Stimulated activated CD4-positive, alpha-beta T cell treated with anti-CD3 and anti-CD28 coated beads, Interleukin-15, amount 100 ng/mL, for 48 hours (primary cell): ENCODE results near the gene CYSRT1.

Source experiments
- DNase-seq, 2 donors: peaks; one replicate each; pipeline ENCODE4 v3.0.0-alpha.2; 2020; ENCODE audit warnings: low read depth in 2 of 2

The CYSRT1 gene, protein sequence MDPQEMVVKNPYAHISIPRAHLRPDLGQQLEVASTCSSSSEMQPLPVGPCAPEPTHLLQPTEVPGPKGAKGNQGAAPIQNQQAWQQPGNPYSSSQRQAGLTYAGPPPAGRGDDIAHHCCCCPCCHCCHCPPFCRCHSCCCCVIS

DNA sequence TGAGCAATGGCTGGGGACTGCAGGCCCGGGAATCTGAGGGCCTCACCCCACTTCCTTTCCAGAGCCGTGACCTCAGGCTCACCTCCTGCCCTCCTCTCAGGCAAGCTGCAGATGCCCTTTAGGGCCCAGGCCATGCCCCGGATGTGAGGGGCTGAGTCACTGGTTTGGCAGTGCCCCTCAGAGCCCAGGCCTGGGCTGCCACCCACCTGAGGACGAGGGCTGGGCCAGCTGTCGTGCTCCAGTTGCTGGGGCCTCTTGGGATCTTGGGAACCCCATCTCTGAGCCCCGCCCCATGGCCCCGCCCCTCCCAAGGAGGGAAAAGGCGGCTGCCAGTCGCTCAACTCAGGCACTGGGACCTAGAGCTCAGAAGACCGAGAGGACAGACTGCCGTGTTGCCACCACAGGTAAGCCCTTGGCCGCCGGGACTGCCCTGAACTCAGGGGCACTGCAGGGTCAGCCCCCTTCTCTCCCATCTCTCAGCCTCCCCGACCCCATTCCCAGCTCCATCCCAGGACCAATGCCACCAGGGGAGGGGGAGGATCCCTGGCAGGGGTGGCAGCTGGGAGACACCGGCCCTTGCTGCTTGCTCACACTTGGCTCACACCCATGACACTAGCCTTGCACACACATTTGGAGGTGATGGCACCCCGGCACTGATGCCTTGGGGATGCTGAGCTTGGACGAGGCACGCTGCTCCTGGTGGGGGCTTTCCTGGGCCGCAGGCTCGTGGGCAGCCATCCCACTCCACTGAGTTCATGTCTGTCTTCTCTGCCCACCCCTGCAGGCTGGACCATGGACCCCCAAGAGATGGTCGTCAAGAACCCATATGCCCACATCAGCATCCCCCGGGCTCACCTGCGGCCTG is at the start of gene CYSRT1:
Gene CYSRT1, plus strand, starts transcription at position 345 of the 865 bp plus-strand sequence. Its CDS starts 448 bp downstream, at position 793.
- no peak for DNase-seq

DNA sequence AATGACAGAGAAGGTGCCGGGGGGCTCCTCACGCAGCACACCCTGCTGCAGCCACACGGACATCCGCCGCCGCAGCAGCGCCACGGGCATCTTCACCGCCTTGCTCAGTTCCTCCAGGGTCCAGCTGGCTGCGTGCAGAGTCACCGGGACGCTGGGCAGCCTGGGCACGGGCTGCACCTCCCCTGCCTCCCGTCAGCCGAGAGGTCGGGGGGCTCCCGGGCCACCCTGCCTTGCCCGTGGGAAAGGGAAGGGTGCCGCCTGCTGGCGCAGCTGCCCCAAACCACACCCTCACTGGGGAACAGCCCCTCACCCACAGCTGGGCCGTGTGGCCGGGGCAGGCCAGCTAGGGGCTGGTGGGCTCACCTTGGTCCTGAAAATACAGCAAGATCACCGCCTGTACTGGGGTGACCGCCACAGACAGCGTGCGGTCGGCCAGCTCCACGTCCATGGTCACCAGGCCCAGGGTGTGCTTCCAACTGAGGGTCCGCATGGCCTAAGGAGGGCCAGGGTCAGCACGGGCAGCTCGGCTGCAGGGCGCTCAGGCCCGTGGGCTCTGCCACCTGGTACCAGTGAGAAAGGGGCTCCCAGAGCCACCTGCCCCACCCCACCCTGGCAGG is 49.5 kb upstream of the CYSRT1 start:
- DNase-seq, result no peak

GRCh38 chr9:137176302-137177182 is 48.4 kb upstream of the CYSRT1 start:
- no peak for DNase-seq

DNA sequence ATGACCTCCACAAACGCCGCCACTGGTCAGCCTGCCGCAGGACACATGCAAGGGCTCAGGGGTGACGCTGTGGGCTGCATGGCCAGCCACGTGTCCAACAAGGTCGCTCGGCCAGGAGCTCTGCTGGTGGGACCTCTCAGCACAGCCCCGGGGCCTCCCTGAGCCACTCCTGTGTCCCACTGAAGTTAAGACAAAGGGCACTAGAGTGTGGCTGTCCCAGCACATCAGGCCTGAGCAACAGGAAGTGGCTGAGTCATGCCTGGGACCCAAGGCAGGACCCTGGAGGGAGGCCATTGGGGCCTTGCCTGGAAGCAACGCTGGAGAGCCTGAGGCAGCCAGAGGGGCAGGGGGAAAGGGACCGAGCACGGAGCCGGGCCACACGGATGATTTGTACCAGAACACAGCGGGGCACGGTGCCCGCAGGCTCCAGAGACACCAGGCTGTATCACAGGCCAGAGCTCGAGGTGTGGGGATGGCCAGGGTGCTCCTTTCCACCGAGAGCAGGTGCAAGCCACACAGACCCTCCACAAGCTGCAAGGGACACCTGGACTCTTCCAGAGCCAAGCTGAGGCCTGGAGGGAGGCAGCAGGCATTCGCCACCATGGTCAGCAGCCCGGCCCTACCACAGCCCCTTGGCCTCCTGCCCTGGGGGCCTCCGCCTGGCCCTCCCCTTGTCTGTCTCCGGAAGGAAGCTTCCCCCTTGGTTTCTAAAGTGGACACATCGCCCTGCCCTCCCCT is 46.6 kb upstream of the CYSRT1 start:
- no peak for DNase-seq

- DNase-seq, result no peak
Measured at GRCh38 chr9:137178939-137179630, 45.9 kb upstream of the CYSRT1 start.

- DNase-seq, result no peak
Measured at GRCh38 chr9:137179761-137180160, 45.2 kb upstream of the CYSRT1 start.

DNA sequence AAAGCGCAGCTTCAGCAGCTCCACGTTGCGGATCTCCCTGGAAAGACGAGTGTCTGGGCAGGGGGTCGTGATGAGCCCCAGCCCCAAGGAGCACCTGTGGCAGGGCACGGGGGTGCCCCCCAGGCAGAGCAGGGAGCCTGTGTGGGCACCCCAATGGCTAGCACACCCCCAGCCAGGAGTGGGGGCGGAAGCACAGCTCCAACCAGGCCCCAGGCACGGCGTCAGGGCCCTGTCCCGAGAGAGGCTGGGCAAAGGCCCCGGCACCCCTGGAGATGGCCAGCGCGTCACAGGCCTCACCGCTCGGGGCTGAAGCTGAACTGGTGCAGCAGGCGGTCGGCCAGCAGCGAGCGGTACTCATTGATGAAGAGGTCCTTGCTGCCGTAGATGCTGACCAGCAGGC is 44.5 kb upstream of the CYSRT1 start:
- no peak for DNase-seq

DNA sequence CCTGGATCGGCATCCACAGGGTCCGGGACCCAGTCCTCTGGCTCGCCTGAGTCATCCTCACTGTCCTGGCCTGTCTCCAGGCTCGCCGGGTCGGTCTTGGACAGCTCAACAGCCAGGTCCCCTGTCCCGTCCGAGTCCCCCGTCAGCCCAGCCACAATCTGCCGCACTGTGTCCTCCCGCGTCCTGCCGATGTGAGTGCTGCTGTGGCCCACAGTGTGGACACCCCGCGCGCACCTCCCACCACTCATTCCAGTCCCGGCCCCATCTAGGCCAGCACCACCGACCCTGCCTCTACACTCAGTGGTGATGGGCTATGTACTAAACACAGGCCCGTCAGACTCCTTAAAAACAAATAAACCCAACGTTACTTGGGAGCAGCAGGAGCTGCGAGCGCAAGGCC is 43.3 kb upstream of the CYSRT1 start:
- DNase-seq, result no peak

GRCh38 chr9:137182836-137183235 is 42.1 kb upstream of the CYSRT1 start:
- DNase-seq, result no peak

- no peak for DNase-seq
Measured at GRCh38 chr9:137183980-137184595, 40.9 kb upstream of the CYSRT1 start.

DNA sequence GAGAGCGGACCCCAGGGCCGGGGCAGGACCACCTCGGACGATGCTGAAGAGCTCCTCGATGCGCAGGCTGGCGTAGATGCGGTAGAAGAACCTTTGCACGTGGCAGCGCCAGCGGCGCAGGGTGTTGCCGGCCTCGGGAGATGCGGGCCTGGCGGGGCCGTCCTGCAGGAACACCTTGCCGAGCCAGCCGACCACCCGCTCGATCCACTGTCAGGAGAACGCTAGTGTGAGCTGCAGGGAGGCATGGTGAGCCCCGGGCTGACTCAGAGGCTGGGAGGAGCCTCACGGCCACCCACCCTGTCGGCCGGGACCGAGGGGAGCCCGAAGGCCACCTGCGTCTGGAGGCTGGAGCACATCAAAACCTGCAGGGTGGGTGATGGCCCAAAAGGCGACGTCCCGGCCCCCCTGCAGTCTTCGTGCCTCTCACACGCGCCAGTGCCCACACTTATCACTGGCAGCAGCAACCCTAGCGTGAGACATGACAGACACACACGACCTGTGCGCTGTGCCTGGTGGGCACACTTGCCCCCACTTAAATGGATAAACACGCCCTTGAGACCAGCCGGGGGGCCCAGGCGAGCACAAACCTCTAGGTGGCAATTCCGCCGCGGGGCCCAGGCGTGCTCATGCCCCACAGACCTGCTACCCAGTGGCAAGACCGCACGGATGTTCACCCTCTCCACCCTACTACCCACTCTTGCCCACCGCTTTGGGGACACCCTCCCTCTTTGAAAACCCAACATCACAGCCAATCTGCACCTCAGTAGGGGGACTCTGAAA is 39.9 kb upstream of the CYSRT1 start:
- no peak for DNase-seq

DNA sequence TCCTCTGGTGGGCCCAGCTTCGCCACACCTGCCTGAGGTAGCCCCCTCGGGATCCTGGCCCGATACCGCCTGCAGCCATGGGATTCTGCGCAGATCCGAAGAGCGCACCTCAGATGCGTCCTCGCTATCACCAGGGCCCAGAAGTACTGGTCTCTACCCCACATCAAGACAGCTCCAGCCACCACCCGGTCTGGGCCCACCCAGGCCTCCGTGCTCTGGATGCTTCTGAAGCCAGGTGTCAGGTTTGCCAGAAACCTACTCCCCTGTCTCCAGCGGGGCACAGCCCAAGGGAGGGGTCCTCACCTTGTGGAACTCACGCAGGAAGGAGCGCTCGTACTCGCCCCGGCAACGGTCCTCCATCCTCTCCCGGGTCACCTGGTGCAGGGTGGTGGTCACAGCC is 39.1 kb upstream of the CYSRT1 start:
- DNase-seq, result no peak

GRCh38 chr9:137186385-137186784 is 38.6 kb upstream of the CYSRT1 start:
- no peak for DNase-seq

- no peak for DNase-seq
Measured at GRCh38 chr9:137187386-137187785, 37.6 kb upstream of the CYSRT1 start.

GRCh38 chr9:137188086-137188489 is 36.9 kb upstream of the CYSRT1 start:
- DNase-seq, result no peak

DNA sequence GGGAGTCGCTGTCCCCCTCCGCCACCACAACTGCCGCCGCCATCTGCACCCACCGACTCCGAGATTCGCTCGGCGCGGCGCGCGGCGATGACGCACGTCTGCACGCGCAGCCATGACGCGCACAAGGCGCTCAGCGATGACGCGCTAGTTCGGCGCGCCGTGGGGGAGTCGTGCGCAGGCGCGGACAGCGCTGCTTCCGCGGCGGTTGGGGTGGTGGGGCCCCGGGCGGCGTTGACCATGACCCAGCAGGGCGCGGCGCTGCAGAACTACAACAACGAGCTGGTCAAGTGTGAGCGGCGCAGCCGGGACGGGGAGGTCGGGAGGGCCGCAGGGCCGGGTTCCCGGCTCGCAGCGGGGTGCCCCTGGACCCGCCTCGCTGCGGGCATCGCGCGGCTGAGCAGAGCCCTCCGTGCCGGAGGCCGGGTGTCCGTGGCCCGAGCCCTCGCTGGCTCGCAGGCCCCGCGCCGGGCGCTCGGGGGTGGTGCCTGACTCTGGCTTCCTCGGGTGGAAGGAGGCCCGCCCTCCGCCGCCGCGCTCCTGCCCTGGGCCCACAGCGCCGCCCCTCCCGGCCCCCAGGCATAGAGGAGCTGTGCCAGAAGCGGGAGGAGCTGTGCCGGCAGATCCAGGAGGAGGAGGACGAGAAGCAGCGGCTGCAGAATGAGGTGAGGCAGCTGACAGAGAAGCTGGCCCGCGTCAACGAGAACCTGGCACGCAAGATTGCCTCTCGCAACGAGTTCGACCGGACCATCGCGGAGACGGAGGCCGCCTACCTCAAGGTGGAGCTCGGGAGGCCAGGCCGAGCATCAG is 36.3 kb upstream of the CYSRT1 start, which contains the start of the genes ANAPC2 and SSNA1:
Gene ANAPC2, minus strand, starts transcription at position 71 of the 807 bp plus-strand sequence. Its CDS starts 28 bp downstream, at position 43.
Gene SSNA1, plus strand, starts transcription at position 187 of the 807 bp plus-strand sequence. Its CDS starts 51 bp downstream, at position 238.
- peak; percentile 79 to 88 for DNase-seq

DNA sequence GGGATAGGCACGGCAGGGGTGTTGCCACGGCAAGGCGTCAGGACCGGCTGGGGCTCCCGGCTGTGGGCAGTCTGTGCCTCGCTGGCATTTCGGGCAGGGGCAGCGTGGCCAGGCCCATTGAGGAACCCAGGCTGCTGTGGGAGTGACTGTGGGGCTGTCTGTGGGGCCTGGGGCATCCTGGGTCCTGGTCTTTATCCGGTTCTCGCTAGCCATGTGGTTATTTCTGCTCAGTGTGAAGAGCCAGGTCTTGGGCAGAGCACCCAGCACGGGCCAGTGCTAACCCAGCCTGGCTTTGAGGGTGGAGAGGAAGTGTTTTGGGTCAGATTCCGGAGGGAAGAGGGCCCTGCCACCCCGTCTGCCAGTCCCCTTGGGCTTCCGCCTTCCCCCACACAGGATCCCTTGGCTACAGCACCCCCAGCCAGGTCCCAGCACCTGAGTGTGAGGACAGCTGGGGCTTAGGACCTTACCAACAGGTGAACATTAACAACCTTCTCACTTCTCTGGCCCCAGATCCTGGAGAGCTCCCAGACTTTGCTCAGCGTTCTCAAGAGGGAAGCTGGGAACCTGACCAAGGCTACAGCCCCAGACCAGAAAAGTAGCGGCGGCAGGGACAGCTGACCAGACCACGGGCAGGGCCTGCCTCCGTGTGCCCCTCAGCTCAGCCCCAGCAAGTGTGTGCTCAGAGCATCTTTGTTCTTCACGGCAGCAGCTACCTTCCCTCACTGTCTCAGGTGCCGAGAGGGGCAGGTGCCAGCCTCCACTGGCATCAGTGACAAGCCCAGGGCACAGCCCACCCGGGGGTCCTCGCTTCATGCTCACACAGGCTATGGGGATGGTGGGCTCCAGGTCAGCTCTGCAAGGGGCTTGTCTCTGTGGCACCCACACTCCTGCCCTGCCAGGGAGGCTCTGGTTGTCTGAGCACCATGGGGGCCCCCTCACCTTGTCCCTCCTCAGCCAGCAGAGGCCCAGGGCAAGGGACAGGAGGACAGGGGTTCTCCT is 35.4 kb upstream of the CYSRT1 start:
- no peak for DNase-seq
